Osteocyte (in vitro differentiated cells): ENCODE measurements around the gene KLF5. TPM values are rescaled to one million over a fixed set of nuclear protein-coding genes. Genes with fewer than 3 reads are reported as not detected.

Source experiments
- DNase-seq: peaks from one replicate; pipeline ENCODE4 v3.0.0; 2021; ENCODE audit warnings: mixed read lengths; ENCODE audit not compliant: unreplicated experiment; ENCODE audit errors: extremely low spot score
- H3K27ac Mint-ChIP-seq: one replicate; pipeline ENCODE4 v1.8.0; 2021; ENCODE audit warnings: mild to moderate bottlenecking, mixed read lengths; ENCODE audit not compliant: unreplicated experiment
- H3K27me3 Mint-ChIP-seq: one replicate; pipeline ENCODE4 v1.8.0; 2021; ENCODE audit warnings: mixed read lengths; ENCODE audit not compliant: unreplicated experiment
- H3K36me3 Mint-ChIP-seq: one replicate; pipeline ENCODE4 v1.8.0; 2021; ENCODE audit warnings: mixed read lengths; ENCODE audit not compliant: unreplicated experiment
- H3K4me1 Mint-ChIP-seq: one replicate; pipeline ENCODE4 v1.8.0; 2021; ENCODE audit warnings: mixed read lengths; ENCODE audit not compliant: unreplicated experiment
- H3K4me3 Mint-ChIP-seq: one replicate; pipeline ENCODE4 v1.8.0; 2021; ENCODE audit warnings: mild to moderate bottlenecking, moderate library complexity, mixed read lengths; ENCODE audit not compliant: unreplicated experiment
- H3K9me3 Mint-ChIP-seq: one replicate; pipeline ENCODE4 v1.8.0; 2021; ENCODE audit warnings: mixed read lengths; ENCODE audit not compliant: unreplicated experiment
- CTCF ChIP-seq: fragments of 200-600 bp; sonication (generic); IDR thresholded peaks from 2 replicates; pipeline ENCODE4 v1.5.0; 2021; ENCODE audit warnings: antibody characterized with exemption, mild to moderate bottlenecking, moderate library complexity
- total RNA-seq: library from RNA; stranded (reverse); gene quantifications from 2 replicates; pipeline ENCODE4 v1.2.1, GENCODE V29; 2021

Gene KLF5
- total RNA-seq, 1 donor from 2014 or later, result 2.6 TPM

- no peak overlapping the region for H3K4me3 Mint-ChIP-seq
- H3K27me3 Mint-ChIP-seq, result peaks cover 3% of the 10 kb centered on the region
- H3K36me3 Mint-ChIP-seq, result no peaks in the 10 kb centered on the region
- no peak for TF ChIP-seq CTCF
- H3K9me3 Mint-ChIP-seq, result peaks cover 6% of the 10 kb centered on the region
- H3K4me1 Mint-ChIP-seq, result no peaks in the 10 kb centered on the region
- DNase-seq, result no peak
- H3K27ac Mint-ChIP-seq, result no peak overlapping the region
These were observed 23.7 kb downstream of the KLF5 start for GRCh38 chr13:73082471-73082870.

GRCh38 chr13:73082895-73083294 is 24.1 kb downstream of the KLF5 start:
- DNase-seq, result no peak
- H3K4me3 Mint-ChIP-seq, result no peak overlapping the region
- H3K9me3 Mint-ChIP-seq, result peaks cover 7% of the 10 kb centered on the region
- H3K27me3 Mint-ChIP-seq, result peaks cover 3% of the 10 kb centered on the region
- H3K4me1 Mint-ChIP-seq, result no peaks in the 10 kb centered on the region
- no peak for TF ChIP-seq CTCF
- H3K27ac Mint-ChIP-seq, result no peak overlapping the region
- H3K36me3 Mint-ChIP-seq, result no peaks in the 10 kb centered on the region

GRCh38 chr13:73088332-73088935 is 29.6 kb downstream of the KLF5 start:
- TF ChIP-seq CTCF, result no peak
- peaks cover 3% of the 10 kb centered on the region for H3K4me1 Mint-ChIP-seq
- H3K27me3 Mint-ChIP-seq, result no peaks in the 10 kb centered on the region
- DNase-seq, result no peak
- H3K36me3 Mint-ChIP-seq, result no peaks in the 10 kb centered on the region
- no peak overlapping the region for H3K27ac Mint-ChIP-seq
- H3K4me3 Mint-ChIP-seq, result no peak overlapping the region
- peaks cover 7% of the 10 kb centered on the region for H3K9me3 Mint-ChIP-seq

GRCh38 chr13:73089213-73089612 is 30.4 kb downstream of the KLF5 start:
- no peak for DNase-seq
- no peak for TF ChIP-seq CTCF
- Mint-ChIP-seq H3K27ac (no peak overlapping the region), H3K36me3 (no peaks in the 10 kb centered on the region), H3K4me3 (no peak overlapping the region), H3K27me3 (no peaks in the 10 kb centered on the region), H3K9me3 (peaks cover 7% of the 10 kb centered on the region), H3K4me1 (peaks cover 3% of the 10 kb centered on the region)

GRCh38 chr13:73090116-73090822 is 31.5 kb downstream of the KLF5 start:
- Mint-ChIP-seq H3K4me1 (peaks cover 3% of the 10 kb centered on the region), H3K27me3 (no peaks in the 10 kb centered on the region), H3K36me3 (no peaks in the 10 kb centered on the region), H3K27ac (no peak overlapping the region), H3K4me3 (no peak overlapping the region), H3K9me3 (peaks cover 7% of the 10 kb centered on the region)
- no peak for DNase-seq
- no peak for TF ChIP-seq CTCF
